GM23338 (cell line): Measurements from ENCODE around the gene MARCHF7. TPM values are rescaled to one million over a fixed set of nuclear protein-coding genes. Genes with fewer than 3 reads are reported as not detected.

Experiments
- ATAC-seq: fragments of 200-7000 bp; cut with Tn5 transposase; 3 replicates; pipeline ENCODE4 v1.9.1; 2020
- DNase-seq: peaks from one replicate; pipeline ENCODE4 v3.0.0-alpha.2; 2015; ENCODE audit warnings: low spot score
- H2AFZ ChIP-seq: fragments of 200-600 bp; sonication (generic); 2 replicates; pipeline ENCODE4 v1.8.0; 2016; ENCODE audit warnings: antibody characterized with exemption, mild to moderate bottlenecking, moderate library complexity
- H3F3A ChIP-seq: fragments of 200-600 bp; sonication (generic); replicated peaks from 2 replicates; pipeline ENCODE4 v1.8.0; 2017; ENCODE audit warnings: antibody characterized with exemption, mixed run types, low read depth
- H3K27ac ChIP-seq: fragments of 200-600 bp; sonication (generic); 2 replicates; pipeline ENCODE4 v1.6.1; 2016; ENCODE audit warnings: low read depth
- H3K27me3 ChIP-seq: fragments of 200-600 bp; sonication (generic); 2 replicates; pipeline ENCODE4 v1.8.0; 2016; ENCODE audit warnings: mild to moderate bottlenecking, mixed run types, moderate library complexity; ENCODE audit not compliant: insufficient read depth
- H3K36me3 ChIP-seq: fragments of 200-600 bp; sonication (generic); 2 replicates; pipeline ENCODE4 v1.8.0; 2016; ENCODE audit warnings: mild to moderate bottlenecking; ENCODE audit not compliant: insufficient read depth
- H3K4me1 ChIP-seq: fragments of 200-600 bp; sonication (generic); 2 replicates; pipeline ENCODE4 v1.8.0; 2016; ENCODE audit warnings: mild to moderate bottlenecking, moderate library complexity; ENCODE audit not compliant: insufficient read depth
- H3K4me2 ChIP-seq: fragments of 200-600 bp; sonication (generic); 2 replicates; pipeline ENCODE4 v1.7.1; 2017; ENCODE audit warnings: mixed run types
- H3K4me3 ChIP-seq: fragments of 200-600 bp; sonication (generic); 2 replicates; pipeline ENCODE4 v1.6.1; 2016; ENCODE audit warnings: mixed run types
- H3K79me2 ChIP-seq: fragments of 200-600 bp; sonication (generic); replicated peaks from 2 replicates; pipeline ENCODE4 v1.8.0; 2017; ENCODE audit warnings: mild to moderate bottlenecking; ENCODE audit not compliant: insufficient read depth
- H3K9me2 ChIP-seq: fragments of 200-600 bp; sonication (generic); 2 replicates; pipeline ENCODE4 v1.8.0; 2017; ENCODE audit not compliant: insufficient read depth
- H4K20me1 ChIP-seq: fragments of 200-600 bp; sonication (generic); replicated peaks from 2 replicates; pipeline ENCODE4 v1.8.0; 2017; ENCODE audit warnings: mild to moderate bottlenecking; ENCODE audit not compliant: insufficient read depth
- H3K27ac Mint-ChIP-seq: 2 replicates; pipeline ENCODE4 v1.8.0; 2020; ENCODE audit warnings: inconsistent platforms, mild to moderate bottlenecking, moderate library complexity, mixed read lengths
- H3K27me3 Mint-ChIP-seq: 3 replicates; pipeline ENCODE4 v1.8.0; 2022; ENCODE audit warnings: low read depth, mild to moderate bottlenecking, moderate library complexity, mixed read lengths, inconsistent platforms; ENCODE audit not compliant: insufficient read depth, poor library complexity
- H3K36me3 Mint-ChIP-seq: 3 replicates; pipeline ENCODE4 v1.8.0; 2021; ENCODE audit warnings: low read depth, mild to moderate bottlenecking, inconsistent platforms, moderate library complexity, mixed read lengths
- H3K4me1 Mint-ChIP-seq: 3 replicates; pipeline ENCODE4 v1.8.0; 2020; ENCODE audit warnings: mild to moderate bottlenecking, inconsistent platforms, mixed read lengths
- H3K4me3 Mint-ChIP-seq: 3 replicates; pipeline ENCODE4 v1.8.0; 2021; ENCODE audit warnings: moderate library complexity, mild to moderate bottlenecking, inconsistent platforms, mixed read lengths
- H3K9me3 Mint-ChIP-seq: 3 replicates; pipeline ENCODE4 v1.8.0; 2020; ENCODE audit warnings: moderate library complexity, mild to moderate bottlenecking, inconsistent platforms, mixed read lengths
- CREB1 ChIP-seq: fragments of 250-450 bp; sonication (Bioruptor Pico); IDR thresholded peaks from 2 replicates; pipeline ENCODE4 v1.5.0; 2020; ENCODE audit warnings: low read depth, mild to moderate bottlenecking, moderate library complexity
- CTCF ChIP-seq, 2 experiments: fragments of 200-600 bp in 1 of 2; sonication (generic) in 1 of 2; conservative IDR thresholded peaks; 2 replicates each; pipeline versions ENCODE4 v1.5.1 to v1.6.1; 2016 to 2017; ENCODE audit warnings: antibody characterized with exemption in 2 of 2, low read depth in 2 of 2, mild to moderate bottlenecking in 2 of 2, moderate library complexity in 1 of 2
- ETS1 ChIP-seq: IDR thresholded peaks from 2 replicates; pipeline ENCODE4 v1.6.1; 2016; ENCODE audit warnings: antibody characterized with exemption
- EZH2 ChIP-seq: fragments of 200-600 bp; sonication (generic); IDR thresholded peaks from one replicate; pipeline ENCODE4 v1.8.0; 2017; ENCODE audit warnings: antibody characterized with exemption, mild to moderate bottlenecking, low read depth; ENCODE audit not compliant: unreplicated experiment
- EZH2phosphoT487 ChIP-seq: fragments of 200-600 bp; sonication (generic); IDR thresholded peaks from one replicate; pipeline ENCODE4 v1.8.1; 2018; ENCODE audit warnings: antibody characterized with exemption; ENCODE audit not compliant: unreplicated experiment
- JUNB ChIP-seq: IDR thresholded peaks from one replicate; pipeline ENCODE4 v1.6.1; 2016; ENCODE audit warnings: antibody characterized with exemption; ENCODE audit not compliant: unreplicated experiment
- NANOG ChIP-seq: IDR thresholded peaks from 2 replicates; pipeline ENCODE4 v1.6.1; 2016; ENCODE audit warnings: antibody characterized with exemption, borderline replicate concordance
- POLR2AphosphoS5 ChIP-seq: IDR thresholded peaks from 2 replicates; pipeline ENCODE4 v1.6.1; 2016; ENCODE audit warnings: antibody characterized with exemption, low read depth
- REST ChIP-seq: IDR thresholded peaks from one replicate; pipeline ENCODE4 v1.6.1; 2018; ENCODE audit warnings: antibody characterized with exemption; ENCODE audit not compliant: unreplicated experiment
- STAT1 ChIP-seq: IDR thresholded peaks from one replicate; pipeline ENCODE4 v1.6.1; 2016; ENCODE audit warnings: antibody characterized with exemption; ENCODE audit not compliant: unreplicated experiment
- ZNF114 ChIP-seq: fragments of 250-450 bp; sonication (Bioruptor Pico); IDR thresholded peaks from 2 replicates; pipeline ENCODE4 v1.5.0; 2020; ENCODE audit warnings: mild to moderate bottlenecking, moderate library complexity
- ZNF331 ChIP-seq: fragments of 250-450 bp; sonication (Bioruptor Pico); IDR thresholded peaks from 2 replicates; pipeline ENCODE4 v1.5.0; 2020; ENCODE audit warnings: low read depth, mild to moderate bottlenecking, moderate library complexity
- ZNF462 ChIP-seq: fragments of 250-450 bp; sonication (Bioruptor Pico); IDR thresholded peaks from 2 replicates; pipeline ENCODE4 v1.5.0; 2020; ENCODE audit warnings: mild to moderate bottlenecking, moderate library complexity
- polyA plus RNA-seq: library from polyadenylated mRNA; unstranded; fragments of >200 nt; fragmentation: Nextera tagmentation; extraction: Ambion mirVana; gene quantifications from 2 replicates; pipeline ENCODE4 v1.2.1, GENCODE V29; 2016
- total RNA-seq: library from RNA; depleted of rRNA; stranded (reverse); fragments of >200 nt; shearing (Covaris generic); gene quantifications from 2 replicates; pipeline ENCODE4 v1.2.3, GENCODE V29; 2014

Gene MARCHF7
- total and polyA plus RNA-seq, 2 experiments from 2014 or later: 101 to 142 TPM

- Histone ChIP-seq H3K27ac (no peak overlapping the region), H3K4me3 (peak overlapping the region; percentile 95), H2AFZ (no peak overlapping the region)
These were observed 1.6 kb upstream of the MARCHF7 start for GRCh38 chr2:159710601-159711180.

More at GRCh38 chr2:159710601-159711180, 1.6 kb upstream of the MARCHF7 start:
- H3K4me3 Mint-ChIP-seq: peak overlapping the region; percentile 57
- Histone ChIP-seq H3K4me1 (peaks cover 21% of the 10 kb centered on the region; the same call in 1 of the 2 replicates), H3K4me2 (peak overlapping the region; percentile 76), H3K27me3 (no peaks in the 10 kb centered on the region), H4K20me1 (peaks cover 21% of the 10 kb centered on the region), H3K36me3 (no peaks in the 10 kb centered on the region), H3K9me2 (no peaks in the 10 kb centered on the region), H3F3A (no peaks in the 10 kb centered on the region; the same call in 1 of the 2 replicates), H3K79me2 (peaks cover 38% of the 10 kb centered on the region)
- H3K27ac Mint-ChIP-seq: no peak overlapping the region
- no peak for ATAC-seq
- peaks cover 29% of the 10 kb centered on the region for H3K36me3 Mint-ChIP-seq
- DNase-seq: no peak
- H3K4me1 Mint-ChIP-seq: peaks cover 27% of the 10 kb centered on the region
- TF ChIP-seq REST (no peak), ZNF462 (CRISPR knock-in tag) (no peak), ZNF331 (CRISPR knock-in tag) (no peak), EZH2phosphoT487 (no peak), POLR2AphosphoS5 (no peak), CTCF (conservative IDR thresholded peaks at IDR 0.05; ENCODE audit: low read depth in 2 of 2) (no peak), JUNB (no peak), STAT1 (no peak), CREB1 (no peak), ETS1 (no peak), EZH2 (no peak), NANOG (no peak), ZNF114 (CRISPR knock-in tag) (no peak)
- no peaks in the 10 kb centered on the region; the same call in 2 of the 3 replicates for H3K9me3 Mint-ChIP-seq
- peaks cover 8% of the 10 kb centered on the region for H3K27me3 Mint-ChIP-seq
